ENCODE results near the gene PPA2.
"Not testable (repeated sequence)": the region's sequence is repeated elsewhere in the genome, so short reads cannot be mapped to it uniquely, and the experiment has no call there.

Gene PPA2

GRCh38 chr4:105458001-105458400, 15.9 kb downstream of the PPA2 start:
- no peak for DNase-seq

- no peak for DNase-seq
These were observed 17.9 kb downstream of the PPA2 start for GRCh38 chr4:105455998-105456397.

DNA sequence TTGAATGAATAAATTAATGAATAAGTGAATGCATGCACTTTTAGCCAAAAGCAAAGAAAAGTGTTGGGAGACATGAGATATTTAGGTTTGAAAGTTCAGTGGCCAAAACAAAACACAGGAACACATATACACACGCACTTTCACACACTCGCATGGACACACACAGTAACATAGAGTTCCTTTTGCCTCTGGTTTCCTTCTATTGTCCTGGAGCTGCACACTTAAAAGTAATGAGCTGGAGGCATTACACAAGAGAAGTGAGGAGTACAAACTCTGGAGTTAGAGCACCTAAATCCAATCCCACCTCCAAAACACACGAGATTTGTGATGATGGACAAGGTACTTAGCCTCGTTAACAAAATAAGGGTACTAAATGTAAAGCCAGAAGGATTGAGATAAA, 18.7 kb downstream of the PPA2 start:
- DNase-seq = no peak

- no peak for DNase-seq
These were observed 20.2 kb downstream of the PPA2 start for GRCh38 chr4:105453550-105454205.

DNA sequence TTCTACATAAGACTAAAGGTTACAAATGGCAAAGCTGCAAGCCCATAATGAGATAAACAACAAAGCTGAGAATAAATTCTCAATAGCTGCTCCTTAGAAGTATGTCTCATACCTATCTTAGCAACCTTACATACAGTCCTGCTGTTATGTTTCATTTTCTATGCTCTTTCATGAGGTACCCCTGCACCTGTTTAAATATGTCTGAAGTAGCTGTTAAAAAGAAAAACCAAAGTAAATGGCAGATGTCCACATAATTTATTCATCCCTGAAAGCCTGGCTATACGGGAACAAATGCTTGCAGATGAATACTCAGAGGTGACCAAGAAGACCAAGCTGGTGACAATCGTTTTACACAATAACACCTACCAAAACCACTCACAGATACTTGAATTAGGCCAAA, 22.5 kb downstream of the PPA2 start:
- no peak for DNase-seq

DNA sequence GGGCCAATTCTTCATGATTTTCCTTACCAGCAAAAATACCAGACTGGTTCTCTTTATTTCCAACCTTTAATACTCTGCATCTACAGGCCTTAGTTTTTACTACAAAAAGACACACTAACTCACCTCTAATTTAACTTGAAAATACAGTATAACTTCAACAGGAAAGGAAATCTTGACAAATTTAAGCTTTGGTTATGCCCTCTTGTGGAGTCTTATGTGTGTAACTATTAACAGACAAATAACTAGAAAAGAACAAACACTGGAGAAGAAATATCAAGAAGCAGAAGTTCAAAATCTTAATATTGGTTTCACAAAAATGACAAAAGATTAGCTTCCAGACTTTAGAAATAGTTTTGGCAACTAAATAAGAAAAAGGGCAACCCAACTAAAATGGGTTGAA, 33.0 kb downstream of the PPA2 start:
- DNase-seq = no peak

- no peak for DNase-seq
These were observed 36.2 kb downstream of the PPA2 start for GRCh38 chr4:105437637-105438036.

- DNase-seq = no peak
These were observed 37.4 kb downstream of the PPA2 start for GRCh38 chr4:105436414-105436813.

DNA sequence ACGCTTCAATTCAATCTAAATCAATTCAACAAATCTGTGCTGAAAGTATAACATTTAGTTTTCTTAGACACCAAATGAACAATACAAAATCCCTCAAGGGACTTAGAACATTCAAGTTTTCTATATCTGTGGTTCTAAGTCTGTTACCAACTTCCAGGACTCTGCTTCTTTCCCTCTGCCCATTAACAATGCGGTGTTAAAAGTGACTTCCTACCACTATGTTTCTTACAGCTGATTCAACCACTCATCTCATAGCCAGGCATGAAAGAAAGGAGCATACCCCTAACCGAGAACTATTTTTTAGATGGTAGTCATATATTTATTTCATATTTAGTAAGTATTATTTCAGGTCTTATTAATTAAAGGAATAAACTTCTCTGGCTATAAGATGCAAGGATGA, 38.9 kb downstream of the PPA2 start:
- DNase-seq = no peak

DNA sequence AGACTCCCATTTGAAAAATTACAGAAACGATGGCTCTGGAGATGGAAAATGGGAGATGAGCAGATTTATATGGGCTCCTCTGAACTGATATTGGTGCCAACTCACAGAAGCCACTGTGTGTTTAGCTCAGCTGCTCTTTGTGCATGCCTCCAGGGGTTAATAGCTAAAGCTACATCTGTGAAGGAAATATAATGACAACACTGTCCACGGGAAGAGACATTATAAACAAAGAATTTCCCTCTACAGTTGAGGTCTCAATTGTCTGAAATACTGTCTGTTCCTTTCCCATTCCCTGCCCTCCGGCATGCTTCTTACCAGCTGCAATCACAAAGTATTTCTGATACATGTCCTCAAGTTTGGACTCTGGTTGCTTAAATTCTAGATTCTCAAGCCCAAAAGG, 40.4 kb downstream of the PPA2 start:
- DNase-seq = no peak

DNA sequence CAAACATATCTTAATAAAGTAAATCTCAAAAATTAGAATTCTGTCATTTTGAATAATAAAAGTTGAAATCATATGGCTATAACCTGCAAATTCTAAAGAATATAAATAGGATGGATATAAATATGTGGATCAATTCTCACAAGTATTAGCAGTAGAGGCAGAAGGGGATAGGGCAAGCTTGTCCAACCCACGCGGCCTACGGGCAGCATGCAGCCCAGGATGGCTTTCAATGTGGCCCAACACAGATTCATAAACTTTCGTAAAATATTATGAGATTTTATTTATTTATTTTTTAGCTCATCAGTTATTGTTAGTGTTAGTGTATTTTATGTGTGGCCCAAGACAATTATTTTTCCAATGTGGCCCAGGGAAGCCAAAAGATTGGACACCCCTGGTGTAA, 41.4 kb downstream of the PPA2 start:
- no peak for DNase-seq

DNA sequence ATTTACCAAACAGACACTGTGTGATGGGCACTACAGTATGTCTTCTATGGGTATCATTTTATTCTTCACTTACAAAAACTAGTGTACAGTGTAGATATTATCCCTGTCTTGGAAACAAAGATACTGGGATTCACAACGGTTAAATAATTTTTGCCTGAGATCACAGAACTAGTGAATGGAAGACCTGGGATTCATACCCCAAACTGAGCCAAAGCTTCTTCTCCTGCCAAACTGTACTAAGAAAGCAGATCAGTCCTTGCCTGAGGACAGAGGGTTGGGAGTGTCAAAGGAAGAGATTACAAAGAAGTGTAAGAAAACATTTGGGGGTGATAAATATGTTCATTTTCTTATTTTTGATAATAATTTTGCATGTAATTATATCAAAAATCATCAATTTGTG, 43.1 kb downstream of the PPA2 start:
- DNase-seq = no peak

GRCh38 chr4:105426187-105426897, 47.5 kb downstream of the PPA2 start:
- DNase-seq = no peak

DNA sequence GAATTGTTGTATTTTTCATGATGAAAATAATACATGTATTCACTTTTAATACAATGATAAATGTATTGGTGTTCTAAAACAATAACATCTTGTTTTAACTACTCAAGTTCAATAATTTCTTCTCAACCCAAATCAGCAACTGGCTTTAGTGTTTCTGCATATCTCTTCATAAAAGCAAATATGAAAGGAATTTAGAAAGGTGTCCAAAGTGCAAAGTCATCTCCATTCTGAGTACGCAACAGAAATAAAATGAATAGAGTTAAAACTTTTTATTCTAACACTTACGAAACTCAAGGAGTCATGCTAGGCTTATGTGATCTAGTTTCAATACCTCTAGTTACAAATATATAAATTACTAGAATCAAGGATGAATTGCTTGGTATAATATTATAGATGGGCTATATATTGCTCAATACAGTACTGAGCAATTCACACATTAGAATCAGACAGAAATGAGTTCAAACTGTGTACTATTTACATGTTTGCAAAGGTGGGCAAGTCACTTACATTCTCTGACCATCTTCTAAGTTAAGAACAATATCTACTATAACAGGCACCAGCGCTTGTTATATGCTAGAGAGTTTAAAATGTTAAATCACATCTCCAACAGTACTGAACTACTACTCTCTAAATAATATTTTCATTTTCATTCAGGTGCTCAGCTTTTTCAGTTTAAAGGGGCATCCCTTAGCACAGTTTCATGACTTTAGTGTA, 51.5 kb downstream of the PPA2 start:
- DNase-seq = no peak

DNA sequence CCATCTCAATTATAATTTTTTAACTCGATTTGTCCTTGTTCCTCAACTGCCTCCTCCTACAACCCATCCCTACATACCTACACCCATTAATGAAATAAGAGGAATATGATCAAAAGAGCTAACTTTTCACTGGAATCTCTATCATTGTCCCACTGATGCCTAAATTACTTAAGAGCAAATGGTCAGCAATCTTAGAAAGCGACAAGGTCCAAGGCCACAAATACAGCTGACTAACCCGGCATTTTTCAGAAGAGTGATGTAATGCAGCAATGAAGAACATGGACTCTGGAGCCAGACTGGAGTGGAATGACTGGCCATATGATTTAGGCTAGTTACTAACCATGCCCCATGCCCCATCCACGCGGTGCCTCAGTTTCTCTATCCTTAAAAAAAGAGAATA, 56.2 kb downstream of the PPA2 start:
- no peak for DNase-seq

- no peak for DNase-seq
These were observed 58.5 kb downstream of the PPA2 start for GRCh38 chr4:105415281-105415744.

- DNase-seq = no peak
These were observed 59.5 kb downstream of the PPA2 start for GRCh38 chr4:105414316-105414715.

DNA sequence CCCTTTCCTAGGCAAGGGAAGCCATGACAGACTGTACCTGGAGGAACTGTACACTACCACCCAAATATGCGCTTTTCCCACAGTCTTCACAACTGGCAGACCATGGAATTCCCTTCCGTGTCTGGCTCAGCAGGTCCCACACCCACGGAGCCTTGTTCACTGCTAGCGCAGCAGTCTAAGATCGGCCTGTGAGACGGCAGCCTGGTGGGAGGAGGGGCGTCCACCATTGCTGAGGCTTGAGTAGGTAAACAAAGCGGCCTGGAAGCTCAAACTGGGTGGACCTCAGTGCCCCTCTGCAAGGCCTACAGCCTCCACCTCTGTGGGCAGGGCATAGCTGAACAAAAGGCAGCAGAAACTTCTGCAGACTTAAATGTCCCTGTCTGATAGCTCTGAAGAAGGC, 64.7 kb downstream of the PPA2 start:
- not testable (repeated sequence) for DNase-seq

DNA sequence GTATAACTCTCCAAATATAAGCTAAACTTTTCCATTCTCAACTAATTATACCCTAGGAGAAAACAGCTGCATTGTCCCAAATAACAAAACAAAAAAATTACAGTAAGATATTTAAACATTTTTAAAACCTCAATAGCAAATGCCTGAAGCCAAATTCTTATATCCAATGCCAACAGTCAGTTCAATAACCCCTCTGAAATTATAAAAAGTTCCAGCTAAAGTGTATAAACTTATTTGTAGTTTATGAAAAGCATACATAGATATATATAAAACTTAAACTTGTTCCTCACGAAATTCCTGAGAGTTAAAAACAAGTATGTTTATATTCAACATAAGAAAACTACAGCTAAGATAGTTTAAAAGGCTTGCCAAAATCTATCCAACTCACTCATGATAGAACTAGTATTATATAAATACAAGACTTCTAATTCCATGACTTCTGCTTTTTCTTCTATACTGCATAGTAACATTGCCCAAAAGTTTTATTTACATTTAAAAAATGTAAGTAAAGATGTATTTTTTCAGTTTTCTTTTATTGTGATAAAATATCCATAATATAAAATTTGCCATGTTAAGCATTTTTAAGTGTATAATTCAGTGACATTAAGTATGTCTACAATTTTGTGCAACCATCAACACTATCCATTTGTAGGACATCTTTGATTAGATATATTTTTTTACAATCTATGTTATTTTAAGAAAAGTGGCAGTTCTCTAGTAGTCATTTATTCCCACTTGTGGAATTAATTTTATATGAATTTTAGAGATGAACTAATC, 72.8 kb downstream of the PPA2 start:
- no peak for DNase-seq

- DNase-seq = no peak
These were observed 74.2 kb downstream of the PPA2 start for GRCh38 chr4:105399532-105400161.

- DNase-seq = no peak
These were observed 81.0 kb downstream of the PPA2 start for GRCh38 chr4:105392858-105393257.

DNA sequence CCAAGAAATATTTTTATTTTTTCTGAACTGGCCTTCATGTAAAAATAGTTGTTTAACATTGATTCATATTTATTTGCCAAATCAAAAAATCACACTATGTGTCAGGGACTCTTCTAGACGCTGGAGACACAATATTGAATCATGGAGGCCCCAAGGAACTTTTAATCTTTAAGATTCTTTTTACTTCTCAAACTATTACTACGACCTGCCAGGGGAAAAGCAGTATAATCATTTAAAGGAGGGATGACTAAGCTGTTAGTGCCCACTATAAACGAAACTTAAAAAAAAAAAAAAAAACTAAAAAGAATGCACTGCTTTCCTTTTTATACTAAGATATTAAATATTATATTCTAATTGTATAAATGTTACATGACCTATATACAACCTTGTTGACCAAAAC, 84.7 kb downstream of the PPA2 start:
- DNase-seq = no peak

DNA sequence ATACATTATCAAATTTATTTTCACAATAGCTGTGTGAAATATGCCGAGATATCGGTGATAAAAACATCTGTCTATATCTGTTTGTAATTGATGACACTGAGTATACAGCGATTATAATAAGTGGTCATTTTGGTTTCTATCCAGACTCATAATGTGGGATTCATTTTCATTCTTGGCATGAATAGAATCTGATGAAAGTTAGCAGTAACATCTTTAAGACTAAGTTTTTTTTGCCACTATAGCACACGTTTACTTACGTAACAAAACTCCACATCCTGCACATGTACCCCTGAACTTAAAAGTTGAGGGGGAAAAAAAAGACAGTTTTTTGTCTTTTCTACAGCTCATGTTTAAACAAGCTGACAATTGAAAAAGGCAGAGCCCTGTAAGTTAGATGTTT, 86.4 kb downstream of the PPA2 start:
- DNase-seq = no peak

All from CD4-positive, alpha-beta T cell treated with Interleukin-10 for 1 hour (primary cell).